Glutamatergic neuron (in vitro differentiated cells): ENCODE measurements around the gene KASH5. TPM values are rescaled to one million over a fixed set of nuclear protein-coding genes. Genes with fewer than 3 reads are reported as not detected.

Experiments
- DNase-seq: peaks from one replicate; pipeline ENCODE4 v3.0.0; 2022
- H3K27ac Mint-ChIP-seq: one replicate; pipeline ENCODE4 v1.8.0; 2020; ENCODE audit warnings: mild to moderate bottlenecking, mixed read lengths, inconsistent platforms; ENCODE audit not compliant: unreplicated experiment
- H3K27me3 Mint-ChIP-seq: one replicate; pipeline ENCODE4 v1.8.0; 2020; ENCODE audit warnings: mild to moderate bottlenecking, moderate library complexity, mixed read lengths, inconsistent platforms; ENCODE audit not compliant: unreplicated experiment
- H3K36me3 Mint-ChIP-seq: one replicate; pipeline ENCODE4 v1.8.0; 2020; ENCODE audit warnings: mild to moderate bottlenecking, mixed read lengths, inconsistent platforms; ENCODE audit not compliant: unreplicated experiment
- H3K4me1 Mint-ChIP-seq: one replicate; pipeline ENCODE4 v1.8.0; 2020; ENCODE audit warnings: mild to moderate bottlenecking, low read depth, mixed read lengths, inconsistent platforms; ENCODE audit not compliant: unreplicated experiment
- H3K4me3 Mint-ChIP-seq: one replicate; pipeline ENCODE4 v1.8.0; 2020; ENCODE audit warnings: mild to moderate bottlenecking, mixed read lengths, inconsistent platforms; ENCODE audit not compliant: unreplicated experiment
- H3K9me3 Mint-ChIP-seq: one replicate; pipeline ENCODE4 v1.8.0; 2020; ENCODE audit warnings: mild to moderate bottlenecking, moderate library complexity, mixed read lengths, inconsistent platforms; ENCODE audit not compliant: unreplicated experiment
- CTCF ChIP-seq: fragments of 200-600 bp; sonication (generic); IDR thresholded peaks from one replicate; pipeline ENCODE4 v1.5.0; 2021; ENCODE audit not compliant: partially characterized antibody, unreplicated experiment
- total RNA-seq: library from RNA; stranded (reverse); fragmentation: NEBNext Ultra II Directional; extraction: Animal tissue kit (Norgen Biotek cat#: 25700); gene quantifications from one replicate; pipeline ENCODE4 v1.2.1, GENCODE V29; 2021; ENCODE audit not compliant: unreplicated experiment

Gene KASH5
- total RNA-seq, 1 donor from 2014 or later = 0.49 TPM

GRCh38 chr19:49432141-49433073 is 44.4 kb downstream of the KASH5 start:
- peaks cover 31% of the 10 kb centered on the region for H3K27me3 Mint-ChIP-seq

DNA sequence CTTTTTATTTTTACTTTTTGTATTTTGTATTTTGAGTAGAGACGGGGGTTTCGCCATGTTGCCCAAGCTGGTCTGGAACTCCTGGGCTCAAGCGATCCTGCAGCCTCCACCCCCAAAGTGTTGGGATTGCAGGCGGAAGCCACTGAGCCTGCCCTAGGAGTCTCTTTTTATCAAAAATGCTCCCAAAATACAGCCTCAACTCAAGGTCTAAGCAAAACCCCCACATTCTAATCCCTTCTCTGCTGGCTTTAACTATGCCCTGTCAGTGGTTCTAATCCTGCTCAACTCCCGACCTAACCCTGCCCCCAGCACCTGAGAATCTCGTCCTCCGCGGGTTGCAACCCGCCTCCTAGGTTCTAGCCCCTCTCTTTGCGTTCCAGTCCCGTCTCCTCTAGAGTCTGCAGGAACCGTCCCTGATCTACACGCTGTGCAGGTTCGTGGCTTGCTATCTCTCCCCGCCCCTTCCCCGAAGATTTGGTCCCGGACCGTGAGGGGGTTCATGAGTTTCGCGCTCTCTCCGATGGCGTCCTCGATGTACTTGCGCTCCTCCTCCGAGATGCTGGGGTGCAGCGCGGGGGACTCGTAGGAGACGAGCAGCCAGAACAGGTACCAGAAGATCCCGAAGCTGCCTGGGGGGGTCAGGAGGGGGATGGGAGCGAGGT is 45.3 kb downstream of the KASH5 start:
- Mint-ChIP-seq H3K4me3 (peak overlapping the region; percentile 25), H3K4me1 (peaks cover 31% of the 10 kb centered on the region), H3K27me3 (peaks cover 30% of the 10 kb centered on the region), H3K9me3 (peaks cover 13% of the 10 kb centered on the region), H3K36me3 (peaks cover 20% of the 10 kb centered on the region), H3K27ac (peak overlapping the region; percentile 59)
- DNase-seq = no peak
- TF ChIP-seq CTCF = no peak

More at GRCh38 chr19:49432141-49433073, 44.4 kb downstream of the KASH5 start:
- Mint-ChIP-seq H3K4me3 (peak overlapping the region; percentile 20), H3K9me3 (peaks cover 18% of the 10 kb centered on the region), H3K36me3 (peaks cover 20% of the 10 kb centered on the region), H3K4me1 (peaks cover 28% of the 10 kb centered on the region), H3K27ac (no peak overlapping the region)
- TF ChIP-seq CTCF = no peak
- DNase-seq = no peak

DNA sequence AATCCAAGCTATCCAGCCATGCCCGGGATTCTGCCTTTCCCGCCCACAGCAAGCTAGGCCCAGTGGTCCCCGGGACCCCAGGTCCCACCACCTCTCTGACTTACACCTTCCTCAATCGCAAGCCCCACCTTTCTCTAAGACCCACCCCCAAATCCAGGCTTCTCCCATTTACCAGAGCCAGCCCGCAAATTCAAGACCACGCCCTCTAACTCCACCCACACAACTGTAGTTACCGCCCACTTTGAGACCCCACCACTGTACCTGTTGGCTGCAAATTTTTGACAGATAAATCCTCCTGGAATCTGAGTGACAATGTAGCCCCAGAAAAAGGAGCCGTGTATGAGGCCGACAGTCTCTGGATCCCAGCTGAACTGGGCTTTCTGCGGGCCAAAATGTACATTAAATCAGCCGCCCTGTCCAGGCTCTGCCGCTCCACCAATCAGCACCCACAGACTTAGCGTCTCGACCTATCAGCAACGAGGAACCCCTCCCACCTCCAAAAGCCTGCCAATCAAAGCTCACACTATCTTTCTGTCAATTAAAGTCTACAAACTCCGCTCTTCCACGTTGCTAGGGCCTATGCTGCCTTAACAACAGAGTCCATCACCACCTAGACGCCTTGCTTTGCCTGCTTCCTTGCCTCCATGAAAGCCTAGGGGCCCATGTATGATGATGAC is 47.0 kb downstream of the KASH5 start:
- no peak for DNase-seq
- Mint-ChIP-seq H3K27ac (peak overlapping the region; percentile 60), H3K4me3 (peak overlapping the region; percentile 98), H3K9me3 (peaks cover 15% of the 10 kb centered on the region), H3K4me1 (peaks cover 33% of the 10 kb centered on the region), H3K36me3 (peaks cover 14% of the 10 kb centered on the region), H3K27me3 (peaks cover 22% of the 10 kb centered on the region)
- TF ChIP-seq CTCF = no peak

DNA sequence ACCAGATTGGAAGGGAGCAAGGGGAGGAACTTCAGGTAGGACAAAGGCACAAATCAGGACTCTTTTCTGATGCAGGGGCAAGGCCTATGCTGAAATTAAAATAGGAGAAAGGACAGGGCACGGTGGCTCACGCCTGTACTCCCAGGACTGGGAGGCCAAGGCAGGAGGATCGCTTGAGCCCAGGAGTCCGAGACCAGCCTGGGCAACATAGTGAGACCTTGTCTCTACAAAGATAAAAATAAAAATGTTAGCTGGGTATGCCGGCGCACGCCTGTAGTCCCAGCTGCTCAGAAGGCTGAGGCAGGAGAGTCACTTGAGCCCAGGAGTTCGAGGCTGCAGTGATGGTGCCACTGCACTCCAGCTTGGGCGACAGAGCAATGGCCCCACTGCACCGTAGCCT is 47.6 kb downstream of the KASH5 start:
- no peak for DNase-seq
- no peak for TF ChIP-seq CTCF
- Mint-ChIP-seq H3K36me3 (peaks cover 13% of the 10 kb centered on the region), H3K4me1 (peaks cover 31% of the 10 kb centered on the region), H3K4me3 (peak overlapping the region; percentile 98), H3K27ac (peak overlapping the region; percentile 60), H3K27me3 (peaks cover 20% of the 10 kb centered on the region), H3K9me3 (peaks cover 14% of the 10 kb centered on the region)
